Measurements from ENCODE around the gene NCKAP1.
A peak's percentile ranks its signal among the peaks of the same experiment; 100 is the strongest.
"Not testable (repeated sequence)": the region's sequence is repeated elsewhere in the genome, so short reads cannot be mapped to it uniquely, and the experiment has no call there.

Gene NCKAP1

GRCh38 chr2:183057333-183057985, 19.2 kb upstream of the NCKAP1 start:
- no peak overlapping the region for H3K4me3 ChIP-seq (ENCODE audit: low read length)
- TF ChIP-seq CTCF (conservative IDR thresholded peaks at IDR 0.05; ENCODE audit: low read depth, low read length): no peak
- no peak for DNase-seq (ENCODE audit: low read depth)

GRCh38 chr2:183049420-183049819, 11.2 kb upstream of the NCKAP1 start:
- TF ChIP-seq CTCF (conservative IDR thresholded peaks at IDR 0.05; ENCODE audit: low read depth, low read length): no peak
- H3K4me3 ChIP-seq (ENCODE audit: low read length): no peak overlapping the region
- no peak for DNase-seq (ENCODE audit: low read depth)

- not testable (repeated sequence) for DNase-seq (ENCODE audit: low read depth); H3K4me3 ChIP-seq (ENCODE audit: low read length)
These were observed 9.3 kb upstream of the NCKAP1 start for GRCh38 chr2:183047486-183048125.

GRCh38 chr2:183043580-183043979, 5.3 kb upstream of the NCKAP1 start:
- not testable (repeated sequence) for DNase-seq (ENCODE audit: low read depth); H3K4me3 ChIP-seq (ENCODE audit: low read length)

- H3K4me3 ChIP-seq (ENCODE audit: low read length): no peak overlapping the region
- TF ChIP-seq CTCF (conservative IDR thresholded peaks at IDR 0.05; ENCODE audit: low read depth, low read length): no peak
- DNase-seq (ENCODE audit: low read depth): no peak
These were observed 2.3 kb upstream of the NCKAP1 start for GRCh38 chr2:183040604-183041003.

- DNase-seq (ENCODE audit: low read depth): no peak
- peak overlapping the region; percentile 90 for H3K4me3 ChIP-seq (ENCODE audit: low read length)
- no peak for TF ChIP-seq CTCF (conservative IDR thresholded peaks at IDR 0.05; ENCODE audit: low read depth, low read length)
These were observed 510 bp downstream of the NCKAP1 start for GRCh38 chr2:183037553-183038340.

GRCh38 chr2:183037074-183037552, 1.1 kb downstream of the NCKAP1 start:
- TF ChIP-seq CTCF (conservative IDR thresholded peaks at IDR 0.05; ENCODE audit: low read depth, low read length): no peak
- H3K4me3 ChIP-seq (ENCODE audit: low read length): peak overlapping the region; percentile 90
- DNase-seq (ENCODE audit: low read depth): no peak

All from retinal pigment epithelial cell (primary cell).